ENCODE results near the gene TMEM255B.

- TF ChIP-seq CTCF (IDR thresholded peaks at IDR 0.05) (peak; percentile 80), POLR2AphosphoS5 (IDR thresholded peaks at IDR 0.05; ENCODE audit: low read depth, low read length) (no peak), REST (IDR thresholded peaks at IDR 0.05; ENCODE audit: insufficient read depth in 1 of 2, low read depth in 2 of 2, low read length in 1 of 2) (no peak), SIN3A (IDR thresholded peaks at IDR 0.05; ENCODE audit: borderline replicate concordance, insufficient read depth, low read depth, low read length) (no peak)
These were observed 34.2 kb upstream of the TMEM255B start for GRCh38 chr13:113724780-113725315.

All from Panc1 (cell line).